ENCODE measurements around the gene INO80B.

DNA sequence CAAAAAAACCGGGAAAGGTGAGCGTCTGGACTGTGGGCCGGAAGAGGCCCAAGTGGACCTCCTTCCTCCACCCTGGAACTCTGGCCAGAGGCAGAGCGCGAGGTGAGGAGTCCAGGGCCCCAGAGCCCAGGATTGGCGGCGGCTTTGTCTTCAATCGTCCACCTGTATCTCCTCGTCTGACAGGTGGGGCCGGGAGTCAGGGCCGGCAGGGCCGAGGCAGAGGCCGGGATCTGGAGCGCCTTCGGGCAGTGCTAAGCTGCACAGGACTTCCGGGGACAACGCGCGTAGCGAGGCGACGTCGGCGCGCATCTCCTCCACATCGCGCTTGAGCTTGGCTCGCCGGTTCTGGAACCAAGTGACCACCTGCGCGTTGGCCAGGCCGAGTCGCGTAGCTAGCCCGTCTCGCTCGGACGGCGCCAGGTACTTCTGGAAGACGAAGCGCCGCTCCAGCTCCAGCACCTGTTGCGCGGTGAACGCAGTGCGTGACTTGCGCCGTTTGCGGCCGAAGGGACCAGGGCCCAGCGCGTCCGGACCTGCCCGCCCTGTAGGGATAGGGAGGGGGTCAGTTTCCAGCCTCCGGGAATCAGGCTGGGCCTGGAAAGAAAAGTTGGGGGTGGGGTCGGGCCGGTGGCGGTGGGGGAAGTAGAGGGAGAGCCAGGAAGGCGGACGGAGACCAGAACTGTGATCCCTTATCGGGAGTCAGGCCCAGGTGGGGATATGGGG is 43.1 kb downstream of the INO80B start:
- TF ChIP-seq RFX5 (IDR thresholded peaks at IDR 0.05; ENCODE audit: low read depth, low read length) (no peak), MAZ (CRISPR knock-in tag; conservative IDR thresholded peaks at IDR 0.05 in 1 of 2, IDR thresholded peaks at IDR 0.05 in 1 of 2) (no peak), NELFE (IDR thresholded peaks at IDR 0.05; ENCODE audit: insufficient read depth, insufficient read length) (no peak)

Measured in K562 (cell line).